Germinal center (tissue), 1 donor: ENCODE data around the gene ELL2.
"Not testable (repeated sequence)": the region's sequence is repeated elsewhere in the genome, so short reads cannot be mapped to it uniquely, and the experiment has no call there.

ENCODE experiments used
- DNase-seq: peaks from one replicate; pipeline ENCODE4 v3.0.0; 2012; ENCODE audit warnings: mixed read lengths, low spot score

ELL2 gene

DNA sequence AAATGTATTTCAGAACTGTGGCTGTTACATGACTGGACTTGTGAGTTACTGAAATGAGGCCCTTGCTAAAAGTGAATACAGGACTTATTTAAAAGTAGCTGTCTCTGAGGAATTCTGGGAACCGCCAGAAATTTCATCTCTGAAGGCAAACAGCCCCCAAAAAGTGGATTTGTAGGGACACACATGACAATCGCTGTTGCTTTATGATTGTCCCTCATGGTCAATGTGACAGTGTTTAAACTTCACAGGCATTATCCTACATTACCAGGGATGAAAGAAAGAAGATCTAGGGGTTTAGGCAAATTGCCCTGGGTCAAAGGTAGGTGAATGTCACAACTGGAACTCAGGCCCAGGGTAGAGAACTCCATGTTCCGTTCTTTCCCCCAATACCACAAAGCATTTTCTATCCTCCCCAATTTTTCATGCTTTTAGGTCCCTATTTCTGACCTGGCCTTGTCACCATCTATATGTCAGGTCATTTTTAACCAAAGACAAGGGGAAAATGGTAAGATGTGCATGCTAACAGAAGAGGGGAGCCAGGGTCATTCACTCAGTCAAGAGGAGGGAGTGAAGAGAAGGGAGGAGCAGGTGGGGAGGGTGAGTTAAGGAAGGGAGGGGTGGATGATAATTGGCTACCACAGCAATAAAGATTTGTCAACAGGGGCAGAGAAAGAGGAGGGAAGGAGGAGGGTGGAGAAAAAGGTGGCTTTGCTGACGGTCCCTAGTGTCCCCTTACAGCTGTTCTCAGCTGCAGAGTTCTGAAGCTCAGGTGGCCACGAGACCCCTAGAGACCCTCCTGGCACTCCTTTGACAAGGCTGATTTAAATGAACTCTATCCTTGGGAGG, 81.3 kb downstream of the ELL2 start:
- no peak for DNase-seq

DNA sequence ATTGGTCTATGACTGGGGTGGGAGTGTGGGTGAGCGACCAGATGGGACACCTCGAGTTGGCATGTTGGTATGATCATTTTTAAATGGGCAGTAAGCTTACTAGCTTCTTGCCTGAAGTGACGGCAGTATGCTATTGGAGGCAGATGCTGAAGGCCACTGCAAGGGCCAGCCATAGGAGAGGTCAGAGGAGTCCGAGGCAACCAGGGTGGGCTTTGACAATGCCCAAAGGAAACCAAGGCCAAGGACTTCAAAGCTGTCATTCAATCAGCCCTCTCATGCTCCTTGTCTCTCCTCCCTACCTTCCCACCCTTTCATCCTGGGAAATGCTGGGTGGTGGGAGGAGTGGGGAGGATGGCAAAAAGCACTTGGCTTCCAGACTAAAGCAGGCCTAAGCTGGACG, 82.0 kb downstream of the ELL2 start:
- no peak for DNase-seq

DNA sequence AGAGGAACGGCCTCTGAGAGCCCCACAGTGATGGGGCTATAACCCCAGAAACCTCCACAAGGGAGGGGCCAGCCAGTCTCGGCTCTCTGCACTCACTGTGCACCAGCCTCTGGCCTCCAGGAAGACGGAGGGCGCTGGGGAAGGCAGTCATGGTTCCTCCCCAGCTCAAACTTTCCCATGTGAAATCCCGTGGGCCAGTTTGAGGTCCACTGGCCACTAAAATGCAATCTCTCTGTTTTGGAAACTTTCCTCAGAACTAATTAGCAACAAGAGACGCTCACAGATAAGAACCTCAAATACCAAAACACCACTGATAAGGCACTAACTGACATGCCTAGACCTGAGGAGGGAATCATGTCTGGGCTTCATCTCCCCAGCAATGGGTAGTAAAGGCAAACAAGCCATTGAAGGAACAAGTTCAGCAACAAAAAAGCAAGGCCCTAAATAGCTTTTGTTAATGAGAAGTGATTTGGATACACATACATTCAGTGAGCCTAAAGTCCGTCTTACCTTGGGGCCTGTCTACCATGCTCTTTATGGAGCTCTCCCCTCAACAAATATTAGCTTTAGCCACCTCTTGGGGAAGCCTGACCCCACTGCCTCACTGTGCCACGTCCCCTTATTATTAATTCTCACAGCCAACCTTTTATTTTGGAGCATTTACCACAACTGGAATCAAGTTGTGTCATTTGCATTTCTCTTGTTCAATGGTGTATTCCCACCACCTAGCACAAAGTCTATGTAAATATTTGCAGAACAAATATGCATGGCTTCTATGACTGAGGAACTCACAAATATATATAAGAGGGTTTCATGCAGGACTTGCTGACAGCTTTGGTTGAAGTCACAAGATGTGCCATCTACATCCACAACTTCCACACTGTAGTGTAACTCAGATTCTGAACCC, 83.0 kb downstream of the ELL2 start:
- no peak for DNase-seq

- DNase-seq, result no peak
These were observed 84.9 kb downstream of the ELL2 start for GRCh38 chr5:95876782-95877181.

DNA sequence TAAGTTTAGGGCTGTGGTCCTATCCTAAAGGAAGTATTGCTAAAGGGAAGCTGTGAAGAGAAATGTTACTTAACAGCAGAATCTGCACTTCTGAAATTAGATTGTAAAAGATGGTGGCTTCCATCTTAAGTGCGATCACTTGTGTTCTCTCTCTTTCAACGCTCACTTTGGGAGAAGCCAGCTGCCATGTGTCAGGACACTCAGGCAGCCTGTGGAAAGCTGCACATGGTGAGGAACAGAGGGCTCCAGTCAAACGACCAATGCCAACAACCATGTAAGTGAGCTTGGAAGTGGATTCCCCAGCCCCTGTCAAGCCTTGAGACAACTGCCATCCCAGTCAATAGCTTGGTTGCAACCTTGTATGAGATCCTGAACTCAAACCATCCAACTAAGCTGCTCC, 87.4 kb downstream of the ELL2 start:
- DNase-seq, result no peak

- no peak for DNase-seq
These were observed 88.3 kb downstream of the ELL2 start for GRCh38 chr5:95873351-95873750.

DNA sequence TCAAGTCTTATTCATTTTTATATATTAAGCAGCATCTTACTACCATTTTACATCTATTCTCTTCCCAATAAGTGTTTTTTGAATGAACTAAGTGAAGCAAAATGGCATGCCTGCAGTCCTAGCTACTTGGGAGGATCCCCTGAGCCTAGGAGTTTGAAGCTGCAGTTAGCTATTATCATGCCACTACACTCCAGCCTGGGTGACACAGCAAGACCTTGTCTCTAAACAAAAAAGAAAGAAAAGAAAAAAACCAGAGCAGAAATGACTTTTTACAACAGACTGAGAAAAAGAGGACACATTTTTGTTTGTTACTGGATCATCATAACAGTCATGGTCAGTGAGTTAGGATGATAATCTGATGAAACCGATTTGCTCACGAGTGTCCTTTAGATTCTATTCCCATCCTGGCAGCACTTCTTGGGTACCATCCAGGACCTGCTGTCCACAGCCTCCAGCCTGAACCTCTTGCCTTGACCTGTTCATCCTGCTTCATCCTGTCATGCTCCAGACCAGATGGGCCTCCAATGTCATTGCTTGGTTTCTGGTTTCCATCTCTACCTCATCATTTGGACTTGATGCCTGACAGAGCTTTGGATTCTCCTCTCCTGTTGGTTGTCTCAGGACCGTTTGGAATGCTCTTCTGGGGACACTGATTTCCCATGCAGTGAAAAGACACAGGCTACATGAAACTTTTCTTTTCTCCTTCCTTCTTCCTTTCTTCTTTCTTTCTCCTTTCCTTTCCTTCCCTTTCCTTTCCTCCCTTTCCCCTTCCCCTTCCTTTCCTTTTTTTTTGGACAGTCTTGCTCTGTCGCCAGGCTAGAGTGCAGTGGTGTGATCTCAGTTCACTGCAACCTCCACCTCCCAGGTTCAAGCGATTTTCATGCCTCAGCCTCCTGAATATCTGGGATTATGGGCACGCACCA, 89.0 kb downstream of the ELL2 start:
- DNase-seq, result no peak

DNA sequence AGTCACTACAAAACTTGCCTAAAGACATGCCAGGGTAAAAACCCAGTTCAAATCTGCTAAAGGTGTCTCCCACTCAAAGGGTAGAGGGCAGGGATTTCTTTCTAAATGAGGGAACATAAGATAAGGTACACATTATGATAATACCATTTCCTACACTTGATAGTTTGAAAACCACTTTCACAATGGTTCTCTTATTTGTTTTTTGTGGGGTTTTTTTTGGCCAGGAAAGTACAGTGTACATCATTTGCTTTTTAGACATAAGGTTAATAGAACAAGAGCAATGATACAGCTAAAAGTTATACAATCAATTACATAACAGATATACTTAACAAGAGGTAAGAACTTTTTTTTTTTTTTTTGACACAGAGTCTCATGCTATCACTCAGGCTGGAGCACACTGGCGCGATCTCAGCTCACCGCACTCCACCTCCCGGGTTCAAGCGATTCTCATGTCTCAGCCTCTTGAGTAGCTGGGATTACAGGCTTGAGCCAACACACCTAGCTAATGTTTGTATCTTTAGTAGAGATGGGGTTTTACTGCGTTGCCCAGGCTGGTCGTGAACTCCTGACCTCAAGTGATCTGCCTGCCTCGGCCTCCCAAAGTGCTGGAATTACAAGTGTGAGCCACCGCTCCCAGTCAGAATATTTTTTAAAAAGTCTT, 90.4 kb downstream of the ELL2 start:
- no peak for DNase-seq

GRCh38 chr5:95870105-95870672, 91.5 kb downstream of the ELL2 start:
- DNase-seq, result no peak

GRCh38 chr5:95869173-95869855, 92.3 kb downstream of the ELL2 start:
- not testable (repeated sequence) for DNase-seq

GRCh38 chr5:95868136-95868535, 93.5 kb downstream of the ELL2 start:
- DNase-seq, result no peak

GRCh38 chr5:95866435-95867040, 95.1 kb downstream of the ELL2 start:
- no peak for DNase-seq

- no peak for DNase-seq
These were observed 96.6 kb downstream of the ELL2 start for GRCh38 chr5:95864944-95865504.

DNA sequence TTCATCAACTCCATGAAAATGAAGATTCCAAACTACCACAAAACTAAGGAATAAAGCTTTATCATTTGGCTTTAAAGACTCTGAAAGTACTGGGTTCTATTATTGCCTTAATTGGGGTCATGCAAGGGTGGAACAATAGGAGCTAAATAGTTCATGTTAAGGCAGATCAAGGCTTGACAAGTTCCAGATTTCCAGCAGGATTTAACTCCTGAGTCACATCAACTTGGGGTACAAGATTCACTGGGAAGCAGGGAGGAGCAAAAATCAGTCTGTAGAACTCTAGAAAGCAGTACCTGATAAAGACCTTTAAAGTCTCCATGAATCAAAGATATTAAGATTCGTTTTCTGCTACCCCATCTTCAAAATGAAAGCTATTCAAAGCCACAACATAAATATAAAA, 97.2 kb downstream of the ELL2 start:
- no peak for DNase-seq

DNA sequence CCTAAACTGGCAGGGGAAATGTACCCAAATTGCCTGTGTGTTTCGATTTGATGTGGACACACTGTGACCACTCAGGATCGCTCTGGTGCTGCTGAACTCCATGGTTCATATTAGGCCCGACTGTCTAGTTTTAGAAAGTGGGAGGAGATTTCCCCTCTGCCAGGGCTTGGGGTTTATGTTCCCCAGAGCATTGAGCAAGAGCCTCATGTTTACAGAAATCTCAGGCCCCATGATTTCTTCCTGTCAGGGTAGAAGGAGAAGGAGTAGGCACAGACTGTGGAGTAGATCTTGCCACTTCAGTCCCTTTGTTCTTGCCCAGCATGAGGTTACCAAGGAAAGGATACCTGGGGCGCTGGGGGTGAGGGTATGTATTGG, 98.3 kb downstream of the ELL2 start:
- DNase-seq, result no peak

DNA sequence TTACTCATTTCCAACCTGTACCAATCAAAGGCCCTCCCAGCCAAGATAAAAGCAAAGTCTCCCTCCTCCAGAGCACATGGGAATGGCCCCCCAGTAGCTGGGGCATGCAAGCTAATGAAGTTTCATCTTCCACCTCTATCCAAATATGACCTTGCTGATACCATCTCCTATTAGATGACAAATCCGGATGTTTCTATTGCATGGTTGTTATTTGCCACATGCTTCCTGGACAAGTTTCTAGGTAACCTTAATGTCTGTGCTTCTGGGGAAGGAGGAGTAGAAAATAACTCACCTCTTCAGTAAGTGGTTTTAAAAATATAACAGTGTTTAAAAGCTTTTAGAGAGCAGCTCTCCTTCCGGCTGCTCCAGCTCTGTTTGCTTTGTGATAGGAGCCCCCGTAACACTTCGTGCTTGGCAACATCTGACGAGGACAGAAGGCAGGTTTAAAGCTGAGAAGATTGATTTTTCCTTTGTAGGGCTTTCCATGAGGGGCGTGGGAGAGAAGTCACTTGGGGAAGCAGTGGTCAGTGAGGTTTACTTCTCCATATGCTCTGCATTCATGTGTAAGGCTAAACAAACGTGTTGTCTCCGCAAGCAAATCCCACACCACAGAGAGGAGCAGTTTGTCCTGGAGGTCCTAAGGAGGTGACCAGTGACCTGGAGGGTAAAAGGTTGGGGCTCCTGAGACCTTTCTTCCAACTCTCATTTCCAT, 98.8 kb downstream of the ELL2 start:
- DNase-seq, result no peak

GRCh38 chr5:95861864-95862561, 99.6 kb downstream of the ELL2 start:
- no peak for DNase-seq

DNA sequence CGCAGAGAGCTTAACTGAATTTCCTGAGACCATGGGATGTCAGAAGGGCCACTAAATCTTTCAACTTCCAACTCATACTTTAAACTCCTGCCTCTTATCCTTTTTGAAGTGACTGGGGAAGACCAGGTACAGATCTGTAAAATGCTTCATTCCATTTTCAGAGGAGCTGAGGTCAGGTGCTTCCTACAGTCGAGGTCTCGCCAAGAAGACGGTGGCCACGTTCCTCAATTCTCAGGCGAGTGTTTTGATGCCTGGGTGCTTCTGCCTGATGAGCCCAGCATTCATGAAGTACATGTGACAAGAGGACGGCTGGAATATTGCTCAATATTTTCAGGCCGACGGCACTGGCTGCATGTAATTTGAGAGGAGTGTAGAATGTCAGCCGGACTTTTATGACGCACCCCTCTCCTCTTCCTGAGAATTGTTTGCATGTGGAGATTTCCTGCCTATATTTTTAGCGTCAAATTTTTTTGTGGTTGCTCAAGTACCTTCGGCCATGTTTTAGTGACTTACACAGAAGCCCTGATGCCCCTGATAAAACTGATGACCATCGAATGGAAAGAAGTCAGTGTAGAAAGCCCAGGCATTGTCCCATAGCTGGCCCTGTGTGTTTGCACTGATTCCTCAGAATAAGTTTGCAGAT, 100.3 kb downstream of the ELL2 start:
- DNase-seq, result no peak
